HepG2 (cell line): Measurements from ENCODE around the gene UBL5. TPM values are rescaled to one million over a fixed set of nuclear protein-coding genes. Genes with fewer than 3 reads are reported as not detected.

Source experiments
- BHLHE40 ChIP-seq: IDR thresholded peaks from 2 replicates; pipeline ENCODE4 v1.6.1; 2011; ENCODE audit warnings: low read length, improper control_type of control experiment
- EZH2 ChIP-seq: conservative IDR thresholded peaks from 2 replicates; pipeline ENCODE4 v1.6.1; 2012; ENCODE audit warnings: mild to moderate bottlenecking, low read depth, low read length, moderate library complexity
- KLF9 ChIP-seq: IDR thresholded peaks from 2 replicates; pipeline ENCODE4 v1.6.1; 2016; ENCODE audit warnings: low read depth
- RARA ChIP-seq: IDR thresholded peaks from 2 replicates; pipeline ENCODE4 v1.6.1; 2016; ENCODE audit warnings: missing genetic modification reagents, missing compliant biosample characterization
- RCOR2 ChIP-seq: IDR thresholded peaks from 2 replicates; pipeline ENCODE4 v1.6.1; 2016; ENCODE audit warnings: missing biosample characterization, missing genetic modification reagents
- SMAD1 ChIP-seq: sonication (generic); formaldehyde crosslinking; IDR thresholded peaks from 2 replicates; pipeline ENCODE4 v1.4.0; 2020; ENCODE audit warnings: missing genetic modification reagents, low read depth, mild to moderate bottlenecking, borderline replicate concordance
- ZBTB38 ChIP-seq: sonication (generic); formaldehyde crosslinking; IDR thresholded peaks from 2 replicates; pipeline ENCODE4 v1.5.1; 2020; ENCODE audit warnings: mild to moderate bottlenecking, missing genetic modification reagents
- ZFP36L2 ChIP-seq: sonication (generic); formaldehyde crosslinking; IDR thresholded peaks from 2 replicates; pipeline ENCODE4 v1.4.0; 2020; ENCODE audit warnings: missing genetic modification reagents
- ZNF143 ChIP-seq: sonication (generic); formaldehyde crosslinking; IDR thresholded peaks from 2 replicates; pipeline ENCODE4 v1.4.0; 2020; ENCODE audit warnings: missing genetic modification reagents
- ZNF331 ChIP-seq: sonication (generic); formaldehyde crosslinking; IDR thresholded peaks from 2 replicates; pipeline ENCODE4 v1.4.0; 2020; ENCODE audit warnings: missing genetic modification reagents
- ZNF367 ChIP-seq: sonication (generic); formaldehyde crosslinking; IDR thresholded peaks from 2 replicates; pipeline ENCODE4 v1.4.0; 2020; ENCODE audit warnings: missing genetic modification reagents, borderline replicate concordance
- polyA plus RNA-seq, 8 experiments: library from polyadenylated mRNA; depleted of rRNA in 3 of 8; stranded (reverse) in 7 of 8; unstranded in 1 of 8; fragments of >200 nt; fragmentation: Illumina TruSeq in 4 of 8; extraction: Trizol in 4 of 8; gene quantifications; 2 replicates each; pipeline versions ENCODE4 v1.2.1 to v1.2.3, GENCODE V29; 2011 to 2016; ENCODE audit warnings: low read depth in 4 of 8, missing spikeins in 1 of 8, mixed read lengths in 1 of 8; ENCODE audit not compliant: insufficient read depth in 1 of 8
- total RNA-seq, 5 experiments: library from RNA; depleted of rRNA; stranded (reverse); fragments of >200 nt; fragmentation: Illumina TruSeq; extraction: Trizol; gene quantifications; 2 replicates each; pipeline ENCODE4 v1.2.3, GENCODE V29; 2016; ENCODE audit warnings: low read depth in 1 of 5
- TF ChIP-seq, protein P1 (sequence below): sonication (generic); formaldehyde crosslinking; IDR thresholded peaks from 2 replicates; pipeline ENCODE4 v1.8.0; 2022; ENCODE audit warnings: mild to moderate bottlenecking, missing genetic modification reagents
- TF ChIP-seq, protein P2 (sequence below): sonication (generic); formaldehyde crosslinking; IDR thresholded peaks from 2 replicates; pipeline ENCODE4 v1.5.1; 2020; ENCODE audit warnings: mild to moderate bottlenecking, moderate library complexity, missing genetic modification reagents
- TF ChIP-seq, protein P3 (sequence below), 2 experiments: fragments of 450-650 bp in 1 of 2; sonication (generic) in 1 of 2; formaldehyde crosslinking in 1 of 2; IDR thresholded peaks; 2 replicates each; pipeline versions ENCODE4 v1.6.1 to v1.8.0; 2016 to 2022; ENCODE audit warnings: antibody characterized with exemption in 1 of 2, mild to moderate bottlenecking in 1 of 2, missing genetic modification reagents in 1 of 2
- TF ChIP-seq, protein P4 (sequence below): sonication (generic); formaldehyde crosslinking; IDR thresholded peaks from 2 replicates; pipeline ENCODE4 v1.4.0; 2020; ENCODE audit warnings: missing genetic modification reagents

UBL5 gene
- total and polyA plus RNA-seq, 2 of the 13 experiments (the other 11 are each of a cell fraction or from before 2014, with no cell fraction given), result 373 to 487 TPM

- TF ChIP-seq, protein P1, sequence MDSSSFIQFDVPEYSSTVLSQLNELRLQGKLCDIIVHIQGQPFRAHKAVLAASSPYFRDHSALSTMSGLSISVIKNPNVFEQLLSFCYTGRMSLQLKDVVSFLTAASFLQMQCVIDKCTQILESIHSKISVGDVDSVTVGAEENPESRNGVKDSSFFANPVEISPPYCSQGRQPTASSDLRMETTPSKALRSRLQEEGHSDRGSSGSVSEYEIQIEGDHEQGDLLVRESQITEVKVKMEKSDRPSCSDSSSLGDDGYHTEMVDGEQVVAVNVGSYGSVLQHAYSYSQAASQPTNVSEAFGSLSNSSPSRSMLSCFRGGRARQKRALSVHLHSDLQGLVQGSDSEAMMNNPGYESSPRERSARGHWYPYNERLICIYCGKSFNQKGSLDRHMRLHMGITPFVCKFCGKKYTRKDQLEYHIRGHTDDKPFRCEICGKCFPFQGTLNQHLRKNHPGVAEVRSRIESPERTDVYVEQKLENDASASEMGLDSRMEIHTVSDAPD (CRISPR knock-in tag), result no peak
- TF ChIP-seq BHLHE40, result no peak
- peak; percentile 62; the same call in 1 of the 2 replicates for TF ChIP-seq ZBTB38 (CRISPR knock-in tag)
- TF ChIP-seq ZNF143, result peak; percentile 71
- TF ChIP-seq KLF9 (CRISPR knock-in tag), result no peak
- no peak; the same call in 1 of the 2 replicates for TF ChIP-seq ZNF331 (CRISPR knock-in tag)
- TF ChIP-seq, protein P2, sequence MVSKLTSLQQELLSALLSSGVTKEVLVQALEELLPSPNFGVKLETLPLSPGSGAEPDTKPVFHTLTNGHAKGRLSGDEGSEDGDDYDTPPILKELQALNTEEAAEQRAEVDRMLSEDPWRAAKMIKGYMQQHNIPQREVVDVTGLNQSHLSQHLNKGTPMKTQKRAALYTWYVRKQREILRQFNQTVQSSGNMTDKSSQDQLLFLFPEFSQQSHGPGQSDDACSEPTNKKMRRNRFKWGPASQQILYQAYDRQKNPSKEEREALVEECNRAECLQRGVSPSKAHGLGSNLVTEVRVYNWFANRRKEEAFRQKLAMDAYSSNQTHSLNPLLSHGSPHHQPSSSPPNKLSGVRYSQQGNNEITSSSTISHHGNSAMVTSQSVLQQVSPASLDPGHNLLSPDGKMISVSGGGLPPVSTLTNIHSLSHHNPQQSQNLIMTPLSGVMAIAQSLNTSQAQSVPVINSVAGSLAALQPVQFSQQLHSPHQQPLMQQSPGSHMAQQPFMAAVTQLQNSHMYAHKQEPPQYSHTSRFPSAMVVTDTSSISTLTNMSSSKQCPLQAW (CRISPR knock-in tag), result peak; percentile 84
- TF ChIP-seq, protein P3, sequence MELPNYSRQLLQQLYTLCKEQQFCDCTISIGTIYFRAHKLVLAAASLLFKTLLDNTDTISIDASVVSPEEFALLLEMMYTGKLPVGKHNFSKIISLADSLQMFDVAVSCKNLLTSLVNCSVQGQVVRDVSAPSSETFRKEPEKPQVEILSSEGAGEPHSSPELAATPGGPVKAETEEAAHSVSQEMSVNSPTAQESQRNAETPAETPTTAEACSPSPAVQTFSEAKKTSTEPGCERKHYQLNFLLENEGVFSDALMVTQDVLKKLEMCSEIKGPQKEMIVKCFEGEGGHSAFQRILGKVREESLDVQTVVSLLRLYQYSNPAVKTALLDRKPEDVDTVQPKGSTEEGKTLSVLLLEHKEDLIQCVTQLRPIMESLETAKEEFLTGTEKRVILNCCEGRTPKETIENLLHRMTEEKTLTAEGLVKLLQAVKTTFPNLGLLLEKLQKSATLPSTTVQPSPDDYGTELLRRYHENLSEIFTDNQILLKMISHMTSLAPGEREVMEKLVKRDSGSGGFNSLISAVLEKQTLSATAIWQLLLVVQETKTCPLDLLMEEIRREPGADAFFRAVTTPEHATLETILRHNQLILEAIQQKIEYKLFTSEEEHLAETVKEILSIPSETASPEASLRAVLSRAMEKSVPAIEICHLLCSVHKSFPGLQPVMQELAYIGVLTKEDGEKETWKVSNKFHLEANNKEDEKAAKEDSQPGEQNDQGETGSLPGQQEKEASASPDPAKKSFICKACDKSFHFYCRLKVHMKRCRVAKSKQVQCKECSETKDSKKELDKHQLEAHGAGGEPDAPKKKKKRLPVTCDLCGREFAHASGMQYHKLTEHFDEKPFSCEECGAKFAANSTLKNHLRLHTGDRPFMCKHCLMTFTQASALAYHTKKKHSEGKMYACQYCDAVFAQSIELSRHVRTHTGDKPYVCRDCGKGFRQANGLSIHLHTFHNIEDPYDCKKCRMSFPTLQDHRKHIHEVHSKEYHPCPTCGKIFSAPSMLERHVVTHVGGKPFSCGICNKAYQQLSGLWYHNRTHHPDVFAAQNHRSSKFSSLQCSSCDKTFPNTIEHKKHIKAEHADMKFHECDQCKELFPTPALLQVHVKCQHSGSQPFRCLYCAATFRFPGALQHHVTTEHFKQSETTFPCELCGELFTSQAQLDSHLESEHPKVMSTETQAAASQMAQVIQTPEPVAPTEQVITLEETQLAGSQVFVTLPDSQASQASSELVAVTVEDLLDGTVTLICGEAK (IDR thresholded peaks at IDR 0.05), result peak; percentile 73
- TF ChIP-seq, protein P3 (CRISPR knock-in tag; IDR thresholded peaks at IDR 0.05), result 0 out of 2 replicates have a peak, but pooled peaks have one; percentile 73
- no peak for TF ChIP-seq ZNF367 (CRISPR knock-in tag)
- no peak for TF ChIP-seq EZH2
- TF ChIP-seq RCOR2 (CRISPR knock-in tag), result no peak
- no peak for TF ChIP-seq ZFP36L2 (CRISPR knock-in tag)
- TF ChIP-seq SMAD1 (CRISPR knock-in tag), result peak; percentile 82; the same call in 1 of the 2 replicates
- TF ChIP-seq, protein P4, sequence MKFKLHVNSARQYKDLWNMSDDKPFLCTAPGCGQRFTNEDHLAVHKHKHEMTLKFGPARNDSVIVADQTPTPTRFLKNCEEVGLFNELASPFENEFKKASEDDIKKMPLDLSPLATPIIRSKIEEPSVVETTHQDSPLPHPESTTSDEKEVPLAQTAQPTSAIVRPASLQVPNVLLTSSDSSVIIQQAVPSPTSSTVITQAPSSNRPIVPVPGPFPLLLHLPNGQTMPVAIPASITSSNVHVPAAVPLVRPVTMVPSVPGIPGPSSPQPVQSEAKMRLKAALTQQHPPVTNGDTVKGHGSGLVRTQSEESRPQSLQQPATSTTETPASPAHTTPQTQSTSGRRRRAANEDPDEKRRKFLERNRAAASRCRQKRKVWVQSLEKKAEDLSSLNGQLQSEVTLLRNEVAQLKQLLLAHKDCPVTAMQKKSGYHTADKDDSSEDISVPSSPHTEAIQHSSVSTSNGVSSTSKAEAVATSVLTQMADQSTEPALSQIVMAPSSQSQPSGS, result no peak
- TF ChIP-seq RARA, result peak; percentile 18; the same call in 1 of the 2 replicates
Measured at GRCh38 chr19:9818734-9819595, 8.8 kb upstream of the UBL5 start, which contains the start of gene FBXL12 (continued).
